Measurements from ENCODE around the gene PGAM1. TPM values are rescaled to one million over a fixed set of nuclear protein-coding genes. Genes with fewer than 3 reads are reported as not detected.

The PGAM1 gene
- polyA plus RNA-seq, 1 of the 3 experiments (the other 2 are of a cell fraction) = 398 TPM

- Histone ChIP-seq H3K27ac (ENCODE audit: low read depth in 2 of 2, low read length in 1 of 2) (no peak overlapping the region), H3K9me2 (no peaks in the 10 kb centered on the region), H3K36me3 (replicated peaks in 1 of 2; ENCODE audit: control insufficient read depth in 1 of 2, insufficient read depth in 2 of 2, low read length in 1 of 2) (peaks cover 63 to 66% of the 10 kb centered on the region in 2 experiments), H3K4me3 (ENCODE audit: low read depth in 2 of 2, low read length in 1 of 2) (no peak overlapping the region), H3K4me1 (ENCODE audit: control insufficient read depth in 1 of 2, insufficient read depth in 2 of 2, low read depth in 1 of 2, low read length in 1 of 2) (no peaks in the 10 kb centered on the region; a peak in 1 of 4 replicates), H3K9me3 (no peaks in the 10 kb centered on the region), H3F3A (replicated peaks; ENCODE audit: insufficient read depth) (peaks cover 7% of the 10 kb centered on the region), H3K27me3 (ENCODE audit: insufficient read depth) (no peaks in the 10 kb centered on the region), H4K20me1 (ENCODE audit: insufficient read depth) (no peaks in the 10 kb centered on the region), H3K9ac (no peak overlapping the region), H3K79me2 (ENCODE audit: insufficient read depth) (peaks cover 10% of the 10 kb centered on the region; the same call in 1 of the 2 replicates), H3K4me2 (no peak overlapping the region), H2AFZ (ENCODE audit: low read depth) (no peak overlapping the region)
- TF ChIP-seq FOXJ3 (CRISPR knock-in tag; IDR thresholded peaks at IDR 0.05) (no peak), EZH2phosphoT487 (IDR thresholded peaks at IDR 0.05; ENCODE audit: borderline replicate concordance, low read depth) (no peak), IRF3 (IDR thresholded peaks at IDR 0.05; ENCODE audit: low read depth, low read length) (no peak), RXRA (IDR thresholded peaks at IDR 0.05; ENCODE audit: borderline replicate concordance, low read depth) (no peak), USF2 (IDR thresholded peaks at IDR 0.05; ENCODE audit: borderline replicate concordance, low read depth, low read length) (no peak), RFX5 (IDR thresholded peaks at IDR 0.05; ENCODE audit: low read length) (no peak), RCOR1 (IDR thresholded peaks at IDR 0.05; ENCODE audit: low read length) (no peak), TAF1 (IDR thresholded peaks at IDR 0.05; ENCODE audit: borderline replicate concordance, low read depth, low read length) (no peak), JUND (IDR thresholded peaks at IDR 0.05) (no peak), SIN3A (IDR thresholded peaks at IDR 0.05; ENCODE audit: borderline replicate concordance, low read depth, low read length) (no peak), ZBTB33 (IDR thresholded peaks at IDR 0.05; ENCODE audit: borderline replicate concordance, low read depth) (no peak), NFIC (IDR thresholded peaks at IDR 0.05; ENCODE audit: borderline replicate concordance) (no peak)
- DNase-seq = no peak
- WGBS (ENCODE audit: low lambda C conversion rate) = 98% methylated on average over 4 of the region's 4 CpGs
- CTCF ChIA-PET = interaction anchor here (0.5 to 4.2 kb wide), 6 partner anchors 8 to 134 kb away, joined by 3 to 24 read pairs (median 6); no protein-coding TSS in a partner anchor
- POLR2A ChIA-PET = no interaction called here
Observed at GRCh38 chr10:97474918-97475317, 48.9 kb downstream of the PGAM1 start.

All from SK-N-SH (cell line).